GM18511 (cell line): Measurements from ENCODE around the gene CAMK1D.

Experiments used
- ATAC-seq: cut with Tn5 transposase; IDR thresholded peaks from one replicate; pipeline ENCODE4 v1.9.1; 2021; ENCODE audit warnings: mild to moderate bottlenecking, moderate library complexity; ENCODE audit not compliant: unreplicated experiment

Gene CAMK1D

DNA sequence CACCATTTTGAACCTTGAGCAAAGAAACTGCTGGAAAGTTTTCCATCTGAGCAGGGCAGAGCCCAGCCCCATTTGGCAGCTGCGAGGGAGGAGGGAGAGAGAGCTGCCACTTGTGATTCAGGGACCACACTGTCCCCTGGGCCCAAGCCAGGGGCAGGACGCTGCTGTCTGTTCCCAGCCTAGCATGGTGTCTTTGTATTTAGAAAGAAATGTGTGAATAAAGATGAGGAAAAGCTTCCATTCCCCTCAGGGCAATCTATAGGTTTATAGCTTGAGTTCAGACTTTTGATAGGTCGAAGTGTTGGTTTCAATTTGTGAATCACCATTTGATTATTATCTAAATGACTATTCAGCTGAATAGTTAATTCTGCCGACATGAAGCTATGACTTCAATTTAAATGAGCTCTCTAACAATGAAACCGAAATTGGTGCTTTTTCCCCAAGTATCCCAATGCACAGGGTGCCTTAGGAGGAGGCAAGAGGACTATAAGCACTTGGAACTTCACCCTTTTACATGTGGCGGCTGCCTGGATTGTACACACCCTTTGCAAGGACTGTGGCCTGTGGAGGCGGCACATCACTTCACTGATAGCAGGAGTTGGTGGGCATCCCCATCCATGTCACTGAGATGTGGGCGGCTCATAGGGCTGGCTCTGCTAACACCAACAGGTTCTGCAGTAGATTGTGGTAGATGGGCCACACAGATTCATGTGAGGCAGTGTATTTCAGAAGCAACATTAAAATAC is 428.7 kb downstream of the CAMK1D start:
- no peak for ATAC-seq

DNA sequence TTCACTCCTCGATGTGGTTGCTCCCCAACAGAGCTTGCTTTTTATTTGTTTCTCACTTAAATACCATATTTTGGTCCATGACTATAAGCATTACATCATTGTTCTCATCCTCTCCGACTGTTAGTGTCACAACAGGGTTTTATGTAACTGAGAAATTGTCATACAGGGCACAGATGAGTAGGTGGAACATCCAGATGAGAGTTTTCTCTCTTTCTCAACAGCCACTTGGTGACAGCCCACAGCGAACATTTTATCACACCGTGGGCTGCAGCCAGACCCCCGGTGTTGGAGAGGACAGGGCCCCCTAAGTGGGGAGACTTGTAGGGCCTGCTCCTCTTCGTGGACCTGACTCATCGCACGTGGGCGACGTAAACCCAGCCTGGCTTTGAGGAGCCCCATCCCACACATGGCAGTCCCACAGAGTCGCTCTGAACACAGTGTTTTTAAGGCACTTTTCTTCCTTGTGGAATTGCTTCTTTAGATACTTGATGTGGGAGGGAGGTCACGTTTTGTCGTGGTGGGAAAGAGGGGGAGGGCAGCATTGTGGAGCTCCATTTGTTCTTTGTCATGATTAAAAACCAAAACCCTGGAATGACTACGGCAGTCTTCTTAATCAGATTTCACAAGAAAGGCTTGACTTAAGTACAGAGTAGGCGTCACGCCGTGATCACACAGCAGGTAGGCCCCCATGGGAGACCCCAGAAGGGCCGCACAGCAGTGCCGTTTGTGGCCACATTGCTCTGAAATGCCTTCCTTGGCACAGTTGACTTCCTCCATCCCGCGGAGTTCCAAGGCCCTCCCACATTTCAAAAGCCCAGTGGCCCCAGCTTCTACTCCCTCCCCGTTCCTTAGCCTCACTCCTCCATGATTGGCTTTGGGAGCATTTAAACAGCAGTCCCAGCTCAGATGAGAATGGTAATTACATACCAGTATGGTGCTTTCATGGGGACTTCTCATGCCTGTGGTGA is 431.6 kb downstream of the CAMK1D start:
- no peak for ATAC-seq

DNA sequence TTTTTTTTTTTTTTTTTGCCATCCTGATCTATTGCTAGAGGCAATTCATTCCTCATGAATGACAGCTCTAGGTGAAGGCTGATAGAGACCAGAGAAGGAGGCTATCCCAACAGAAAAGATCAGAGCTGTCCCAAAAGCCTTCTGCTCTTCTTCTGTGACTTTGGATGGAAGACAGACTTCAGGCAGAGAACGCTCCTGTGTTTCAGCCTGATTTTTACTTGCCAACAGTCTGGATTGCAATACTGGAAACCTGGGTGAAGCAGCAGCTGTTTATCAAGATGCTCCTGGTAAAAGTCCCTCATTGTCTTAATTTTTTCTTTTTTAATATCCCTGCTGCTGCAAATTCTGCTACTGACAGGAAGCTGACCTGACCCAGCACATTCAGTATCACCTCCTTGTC is 432.6 kb downstream of the CAMK1D start:
- no peak for ATAC-seq

DNA sequence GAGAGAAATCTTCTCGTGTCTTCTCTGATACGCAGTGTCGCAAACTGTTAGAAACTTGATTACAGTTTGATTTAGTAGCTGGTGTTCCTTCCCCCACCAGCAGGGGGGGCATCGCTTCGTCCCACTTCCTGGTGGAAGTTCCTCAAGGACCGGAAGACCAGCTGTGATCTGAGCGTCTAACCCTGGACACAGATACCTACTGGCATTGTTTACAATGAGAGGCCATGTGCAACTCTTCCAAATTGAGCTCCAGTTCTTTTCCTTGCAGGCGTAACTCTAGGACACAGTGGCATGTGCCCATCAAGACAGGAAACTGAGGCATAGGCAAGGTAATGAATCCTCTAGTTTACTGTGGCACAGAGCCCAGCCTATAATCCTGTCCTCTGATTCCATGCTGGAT is 433.2 kb downstream of the CAMK1D start:
- ATAC-seq: no peak

- no peak for ATAC-seq
These were observed 433.9 kb downstream of the CAMK1D start for GRCh38 chr10:12783293-12783692.

GRCh38 chr10:12784646-12785045 is 435.3 kb downstream of the CAMK1D start:
- ATAC-seq: no peak

GRCh38 chr10:12785415-12785831 is 436.1 kb downstream of the CAMK1D start:
- ATAC-seq: no peak

- ATAC-seq: no peak
These were observed 437.9 kb downstream of the CAMK1D start for GRCh38 chr10:12787297-12787696.

- ATAC-seq: no peak
These were observed 438.9 kb downstream of the CAMK1D start for GRCh38 chr10:12788277-12788676.

DNA sequence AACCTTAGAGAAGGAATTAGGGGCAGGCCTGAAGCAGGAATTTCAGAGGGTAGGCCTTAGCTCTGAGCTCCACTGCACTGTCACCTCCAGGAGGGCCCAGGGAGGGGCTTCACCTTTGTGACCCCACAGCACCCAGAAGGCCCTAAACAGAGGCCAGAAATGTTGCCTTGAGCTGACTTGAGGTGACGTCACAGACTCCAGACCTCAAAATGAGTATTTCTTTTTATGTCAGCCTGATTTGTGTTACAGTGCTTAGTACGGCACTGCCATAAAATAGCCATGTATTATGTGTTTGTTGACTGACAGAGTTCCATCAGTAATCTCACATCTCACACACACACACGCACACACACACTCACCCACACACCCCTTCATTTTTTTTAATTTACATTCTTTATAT is 440.9 kb downstream of the CAMK1D start:
- ATAC-seq: no peak

- no peak for ATAC-seq
These were observed 442.4 kb downstream of the CAMK1D start for GRCh38 chr10:12791728-12792127.

GRCh38 chr10:12792889-12793556 is 443.7 kb downstream of the CAMK1D start:
- no peak for ATAC-seq

- ATAC-seq: no peak
These were observed 446.2 kb downstream of the CAMK1D start for GRCh38 chr10:12795315-12796110.

DNA sequence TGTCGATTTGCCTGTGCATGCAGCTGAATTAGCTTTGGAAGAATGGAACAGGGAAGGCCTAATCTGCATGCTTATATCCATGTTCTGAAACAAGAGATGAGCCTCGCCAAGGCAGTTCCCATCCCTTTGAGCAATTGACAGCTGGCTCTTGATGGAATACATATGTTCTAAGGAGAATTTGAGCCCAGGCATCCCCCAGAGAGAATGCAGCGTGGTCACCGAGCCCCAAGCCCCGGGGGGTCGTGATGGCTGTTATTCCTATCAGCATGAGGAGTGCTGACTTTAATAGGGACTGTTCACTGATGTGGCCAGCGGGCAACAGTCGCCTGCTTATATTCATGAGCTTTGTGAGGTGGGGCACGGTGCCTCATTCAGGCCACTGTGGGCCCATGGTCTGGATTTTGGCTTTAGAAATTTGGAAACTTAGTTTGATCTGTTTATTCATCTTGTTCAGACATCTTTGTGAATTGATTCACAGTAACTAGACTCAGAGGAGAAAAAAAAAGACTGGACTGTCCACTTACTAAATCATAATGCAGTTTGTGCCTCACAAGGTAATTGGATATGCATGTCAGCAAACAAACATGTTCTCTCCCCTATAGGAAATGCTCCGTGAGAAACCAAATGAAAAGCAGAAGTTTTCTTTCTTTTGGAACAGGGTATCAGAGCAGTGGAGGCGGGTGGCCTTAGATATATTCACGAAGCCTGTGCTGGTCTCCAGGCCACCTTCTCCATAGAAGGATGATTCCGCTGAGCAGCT is 447.2 kb downstream of the CAMK1D start:
- no peak for ATAC-seq

GRCh38 chr10:12797471-12798262 is 448.3 kb downstream of the CAMK1D start:
- no peak for ATAC-seq

GRCh38 chr10:12799144-12799543 is 449.8 kb downstream of the CAMK1D start:
- no peak for ATAC-seq

GRCh38 chr10:12799714-12800113 is 450.4 kb downstream of the CAMK1D start:
- ATAC-seq: no peak

DNA sequence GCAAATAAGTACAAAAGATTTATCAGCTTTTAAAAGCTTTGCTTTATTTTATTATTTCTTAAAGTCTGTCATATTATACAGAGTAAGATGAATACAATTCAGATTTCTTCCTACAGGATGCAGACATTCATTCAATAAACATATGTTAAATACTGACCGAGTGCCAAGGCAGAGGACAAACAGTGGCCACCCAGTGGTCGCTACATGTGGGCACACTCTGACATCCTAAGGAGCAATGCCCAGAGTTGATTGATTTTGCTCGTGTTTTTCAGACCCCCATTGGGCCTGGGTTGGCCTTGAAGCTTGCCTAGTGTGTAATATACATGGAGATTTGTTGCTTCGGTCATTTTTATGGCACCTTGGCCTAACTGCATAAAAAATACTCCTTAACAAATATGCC is 451.0 kb downstream of the CAMK1D start:
- ATAC-seq: no peak
